ENCODE results near the gene TMEM11. TPM values are rescaled to one million over a fixed set of nuclear protein-coding genes. Genes with fewer than 3 reads are reported as not detected.

Gene TMEM11
- total RNA-seq, 1 experiment from 2014 or later, result 47.6 TPM

DNA sequence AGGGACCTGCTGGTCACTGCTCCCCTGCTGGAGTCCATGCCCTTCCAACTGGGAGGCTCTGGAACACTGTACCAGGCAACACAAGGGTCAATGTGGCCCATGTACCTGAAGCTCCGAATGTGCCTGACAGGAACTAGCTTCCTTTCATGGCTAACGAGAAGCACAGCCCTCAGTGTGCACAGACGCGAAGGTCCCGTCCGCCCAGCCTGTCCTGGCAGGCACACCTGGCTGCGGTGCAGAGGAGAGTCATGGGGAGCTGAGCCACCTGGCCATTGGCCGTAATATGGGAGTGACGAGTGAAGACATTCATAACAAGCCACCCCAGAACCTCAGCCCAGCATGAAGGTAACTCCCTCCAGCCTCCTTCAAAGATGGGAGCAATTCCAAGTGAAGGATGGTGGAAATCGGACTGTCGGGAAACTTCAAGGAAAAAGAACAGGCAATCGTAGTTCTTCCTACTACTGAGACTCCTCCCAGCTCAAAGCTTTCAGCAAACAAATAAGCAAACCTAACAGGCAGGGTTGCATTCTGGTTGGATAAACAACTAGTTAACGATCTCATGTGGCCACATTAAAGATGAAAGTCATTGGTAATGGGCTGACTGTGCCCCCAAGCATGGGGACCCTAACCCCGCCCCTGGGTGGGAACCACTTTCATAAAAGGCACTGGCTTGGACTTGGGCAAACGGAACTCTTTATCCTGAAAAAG is 13.2 kb downstream of the TMEM11 start:
- no peak for TF ChIP-seq EZH2 (IDR thresholded peaks at IDR 0.05; ENCODE audit: borderline replicate concordance, low read depth, low read length, poor library complexity, severe bottlenecking)
- TF ChIP-seq, protein P1, sequence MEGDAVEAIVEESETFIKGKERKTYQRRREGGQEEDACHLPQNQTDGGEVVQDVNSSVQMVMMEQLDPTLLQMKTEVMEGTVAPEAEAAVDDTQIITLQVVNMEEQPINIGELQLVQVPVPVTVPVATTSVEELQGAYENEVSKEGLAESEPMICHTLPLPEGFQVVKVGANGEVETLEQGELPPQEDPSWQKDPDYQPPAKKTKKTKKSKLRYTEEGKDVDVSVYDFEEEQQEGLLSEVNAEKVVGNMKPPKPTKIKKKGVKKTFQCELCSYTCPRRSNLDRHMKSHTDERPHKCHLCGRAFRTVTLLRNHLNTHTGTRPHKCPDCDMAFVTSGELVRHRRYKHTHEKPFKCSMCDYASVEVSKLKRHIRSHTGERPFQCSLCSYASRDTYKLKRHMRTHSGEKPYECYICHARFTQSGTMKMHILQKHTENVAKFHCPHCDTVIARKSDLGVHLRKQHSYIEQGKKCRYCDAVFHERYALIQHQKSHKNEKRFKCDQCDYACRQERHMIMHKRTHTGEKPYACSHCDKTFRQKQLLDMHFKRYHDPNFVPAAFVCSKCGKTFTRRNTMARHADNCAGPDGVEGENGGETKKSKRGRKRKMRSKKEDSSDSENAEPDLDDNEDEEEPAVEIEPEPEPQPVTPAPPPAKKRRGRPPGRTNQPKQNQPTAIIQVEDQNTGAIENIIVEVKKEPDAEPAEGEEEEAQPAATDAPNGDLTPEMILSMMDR (conservative IDR thresholded peaks at IDR 0.05; ENCODE audit: low read depth, low read length), result no peak
- no TSS peak for BruUV-seq (replicated peaks)
- intact Hi-C loops (cut with micrococcal nuclease; ENCODE audit: unreplicated experiment), result no loop called here
- Histone ChIP-seq H3K27ac (ENCODE audit: low read depth, low read length, poor library complexity, severe bottlenecking) (no peak overlapping the region), H3K27me3 (replicated peaks; ENCODE audit: insufficient read depth, low read depth, low read length, poor library complexity) (no peaks in the 10 kb centered on the region), H3K36me3 (ENCODE audit: insufficient read depth, low read length, poor library complexity, severe bottlenecking) (peaks cover 28% of the 10 kb centered on the region), H3K4me3 (ENCODE audit: low read depth, low read length, poor library complexity, severe bottlenecking) (no peak overlapping the region), H3K4me1 (ENCODE audit: insufficient read depth, low read length, poor library complexity, severe bottlenecking) (no peaks in the 10 kb centered on the region), H3K9me3 (ENCODE audit: low read depth, low read length, poor library complexity, severe bottlenecking) (no peaks in the 10 kb centered on the region)
- no peak for DNase-seq (ENCODE audit: low spot score)
- CTCF ChIA-PET, result no interaction called here
- POLR2A ChIA-PET (ENCODE audit: low non-redundant PET), result no interaction called here

DNA sequence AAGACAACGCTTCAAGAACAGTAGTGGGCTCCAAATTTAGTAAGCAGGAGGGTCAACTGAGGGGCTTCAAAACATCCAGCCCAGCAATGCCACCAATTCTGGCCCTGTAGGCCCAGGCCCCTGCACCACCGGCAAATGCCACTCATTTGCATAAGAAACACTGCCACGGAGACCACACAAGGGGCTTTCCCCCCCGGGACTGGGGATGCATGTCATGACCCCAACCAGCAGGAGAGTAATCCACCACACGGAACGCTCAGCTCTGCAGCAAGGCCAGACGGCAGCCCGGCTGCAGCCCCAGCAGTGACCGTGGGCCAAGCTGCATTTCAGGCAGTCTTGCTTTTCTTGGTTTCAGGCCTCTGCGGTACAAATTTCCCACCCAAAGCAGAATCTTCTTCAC is 14.1 kb downstream of the TMEM11 start:
- Histone ChIP-seq H3K27me3 (replicated peaks; ENCODE audit: insufficient read depth, low read depth, low read length, poor library complexity) (no peaks in the 10 kb centered on the region), H3K27ac (ENCODE audit: low read depth, low read length, poor library complexity, severe bottlenecking) (no peak overlapping the region), H3K4me3 (ENCODE audit: low read depth, low read length, poor library complexity, severe bottlenecking) (no peak overlapping the region), H3K4me1 (ENCODE audit: insufficient read depth, low read length, poor library complexity, severe bottlenecking) (no peaks in the 10 kb centered on the region), H3K36me3 (ENCODE audit: insufficient read depth, low read length, poor library complexity, severe bottlenecking) (peaks cover 28% of the 10 kb centered on the region), H3K9me3 (ENCODE audit: low read depth, low read length, poor library complexity, severe bottlenecking) (no peaks in the 10 kb centered on the region)
- no TSS peak for BruUV-seq (replicated peaks)
- POLR2A ChIA-PET (ENCODE audit: low non-redundant PET), result no interaction called here
- CTCF ChIA-PET, result no interaction called here
- intact Hi-C loops (cut with micrococcal nuclease; ENCODE audit: unreplicated experiment), result no loop called here
- TF ChIP-seq, protein P1 (conservative IDR thresholded peaks at IDR 0.05; ENCODE audit: low read depth, low read length), result no peak
- TF ChIP-seq EZH2 (IDR thresholded peaks at IDR 0.05; ENCODE audit: borderline replicate concordance, low read depth, low read length, poor library complexity, severe bottlenecking), result no peak
- DNase-seq (ENCODE audit: low spot score), result no peak

DNA sequence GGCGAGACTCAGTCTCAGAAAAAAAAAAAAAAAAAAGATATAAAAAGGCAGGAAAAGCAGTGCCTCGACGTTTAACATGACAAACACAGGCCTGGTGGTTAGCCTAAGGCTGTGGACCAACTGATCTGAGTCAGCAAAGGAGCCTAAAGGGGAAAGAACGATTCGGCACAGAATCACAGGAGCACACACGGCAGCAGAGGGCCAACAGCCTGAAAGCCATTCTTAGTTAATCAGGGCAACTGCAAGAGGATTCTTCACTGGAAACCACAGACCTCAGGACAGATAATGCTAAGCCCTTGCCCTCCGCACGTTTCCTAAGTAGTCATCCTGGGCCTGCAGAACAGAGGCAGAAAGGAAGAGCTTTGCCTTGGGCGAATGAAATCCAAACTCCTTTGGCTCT is 14.7 kb downstream of the TMEM11 start:
- ChIA-PET CTCF (no interaction called here), POLR2A (ENCODE audit: low non-redundant PET) (no interaction called here)
- no TSS peak for BruUV-seq (replicated peaks)

More for the DNA sequence above, 14.7 kb downstream of the TMEM11 start:
- Histone ChIP-seq H3K9me3 (ENCODE audit: low read depth, low read length, poor library complexity, severe bottlenecking) (no peaks in the 10 kb centered on the region), H3K4me3 (ENCODE audit: low read depth, low read length, poor library complexity, severe bottlenecking) (no peak overlapping the region), H3K27me3 (replicated peaks; ENCODE audit: insufficient read depth, low read depth, low read length, poor library complexity) (no peaks in the 10 kb centered on the region), H3K4me1 (ENCODE audit: insufficient read depth, low read length, poor library complexity, severe bottlenecking) (no peaks in the 10 kb centered on the region), H3K27ac (ENCODE audit: low read depth, low read length, poor library complexity, severe bottlenecking) (no peak overlapping the region), H3K36me3 (ENCODE audit: insufficient read depth, low read length, poor library complexity, severe bottlenecking) (peaks cover 28% of the 10 kb centered on the region)
- no peak for DNase-seq (ENCODE audit: low spot score)
- TF ChIP-seq EZH2 (IDR thresholded peaks at IDR 0.05; ENCODE audit: borderline replicate concordance, low read depth, low read length, poor library complexity, severe bottlenecking), result no peak
- TF ChIP-seq, protein P1 (conservative IDR thresholded peaks at IDR 0.05; ENCODE audit: low read depth, low read length), result no peak
- intact Hi-C loops (cut with micrococcal nuclease; ENCODE audit: unreplicated experiment), result no loop called here
